G401 (cell line): ENCODE data around the gene ESYT3. TPM values are rescaled to one million over a fixed set of nuclear protein-coding genes. Genes with fewer than 3 reads are reported as not detected.
A peak's percentile ranks its signal among the peaks of the same experiment; 100 is the strongest.

Source experiments
- DNase-seq: peaks from one replicate; pipeline ENCODE4 v3.0.0-alpha.2; 2015; ENCODE audit warnings: low spot score
- in situ Hi-C: cut with HindIII; loops from 2 replicates; pipeline ENCODE4 v1.10.0; 2016; ENCODE audit warnings: low sequenced_read_pairs, mixed read lengths
- total RNA-seq: library from RNA; depleted of rRNA; stranded (reverse); fragments of >200 nt; shearing (Covaris generic); gene quantifications from 2 replicates; pipeline ENCODE4 v1.2.3, GENCODE V29; 2014

Gene ESYT3
- total RNA-seq, 1 experiment from 2014 or later: not detected

DNA sequence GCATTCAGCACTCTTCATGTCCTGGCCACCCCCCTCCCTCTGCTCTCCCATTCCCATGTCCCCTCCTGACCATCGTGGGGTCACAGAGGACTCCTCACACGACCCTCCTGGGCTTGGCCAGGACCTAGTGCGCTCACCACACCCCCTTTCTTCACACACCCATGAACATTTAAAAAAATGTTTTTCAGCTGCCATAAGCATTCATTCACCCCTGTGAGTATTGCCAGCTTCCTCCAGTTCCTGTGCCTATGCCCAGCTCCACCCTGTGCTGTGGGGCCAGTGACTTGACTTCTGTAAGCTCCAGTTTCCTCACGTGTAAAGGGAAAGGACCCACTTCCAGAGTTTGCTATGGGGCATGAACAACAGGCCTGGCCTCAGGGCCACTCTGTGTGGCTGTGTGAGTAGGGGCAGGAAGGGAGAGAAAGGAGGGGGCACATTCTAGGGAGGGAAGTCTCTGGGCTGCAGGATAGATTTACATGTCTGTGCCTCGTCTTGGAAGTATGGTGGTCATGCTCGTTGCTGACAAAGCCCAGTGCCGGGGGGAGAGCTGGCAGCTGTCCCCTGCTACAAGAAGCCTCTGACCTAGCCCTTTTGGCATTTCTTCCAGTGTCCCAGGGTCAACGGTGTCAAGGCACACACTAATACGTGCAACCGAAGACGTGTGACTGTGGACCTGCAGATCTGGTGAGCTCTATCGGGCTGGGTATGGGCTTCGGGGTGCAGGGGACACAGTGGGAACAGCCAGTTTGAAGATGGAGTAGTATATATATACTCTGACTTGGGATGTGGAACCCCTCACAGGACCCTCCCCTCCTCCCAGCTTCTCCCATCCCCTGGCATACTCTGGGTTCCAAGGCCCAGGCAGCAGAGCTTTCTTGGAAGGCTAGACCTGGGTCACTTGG, 22.8 kb downstream of the ESYT3 start:
- no peak for DNase-seq
- in situ Hi-C loops: no loop called here

DNA sequence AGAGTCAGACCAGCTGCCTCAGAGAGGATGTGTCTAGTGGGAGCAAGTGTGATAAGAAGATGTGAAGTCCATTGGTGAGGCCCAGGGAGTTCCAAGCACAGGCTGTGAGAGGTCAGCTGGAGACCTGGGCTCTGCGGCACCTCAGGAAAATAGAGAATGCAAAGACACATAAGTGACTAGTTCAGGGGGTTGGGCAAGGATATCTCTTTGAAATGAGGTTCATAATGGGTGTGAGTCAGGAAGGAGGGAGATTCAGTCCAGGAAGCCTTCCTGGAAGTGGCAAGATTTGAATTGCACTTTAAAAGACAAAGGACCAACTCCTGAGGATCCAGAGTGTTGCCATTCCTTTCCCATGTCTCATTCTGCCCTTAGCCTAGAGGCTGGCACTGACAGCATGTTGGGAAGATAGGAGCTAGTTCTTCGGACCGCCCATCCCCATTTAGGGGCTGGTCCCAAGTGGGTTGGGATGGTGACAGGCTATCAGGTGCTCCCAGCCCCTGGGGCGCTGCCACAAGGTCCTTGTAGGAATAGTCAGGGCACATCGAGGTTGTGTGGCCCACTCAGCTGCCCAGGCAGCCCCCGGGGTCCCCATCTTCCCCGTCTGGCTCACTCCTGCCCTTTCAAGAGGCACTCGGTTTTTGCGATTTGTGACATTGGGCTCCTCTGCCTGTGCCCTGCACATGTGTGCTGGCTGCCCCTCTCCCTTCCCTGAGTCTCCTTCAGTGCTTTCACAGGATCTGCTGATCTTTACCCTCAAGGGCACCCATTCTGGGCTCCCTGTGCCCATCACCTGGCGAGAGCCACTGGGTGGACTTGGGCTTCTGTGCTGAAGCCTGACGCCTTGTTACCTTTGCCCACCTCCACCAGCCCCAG, 23.7 kb downstream of the ESYT3 start:
- DNase-seq: no peak
- in situ Hi-C loops: no loop called here

DNA sequence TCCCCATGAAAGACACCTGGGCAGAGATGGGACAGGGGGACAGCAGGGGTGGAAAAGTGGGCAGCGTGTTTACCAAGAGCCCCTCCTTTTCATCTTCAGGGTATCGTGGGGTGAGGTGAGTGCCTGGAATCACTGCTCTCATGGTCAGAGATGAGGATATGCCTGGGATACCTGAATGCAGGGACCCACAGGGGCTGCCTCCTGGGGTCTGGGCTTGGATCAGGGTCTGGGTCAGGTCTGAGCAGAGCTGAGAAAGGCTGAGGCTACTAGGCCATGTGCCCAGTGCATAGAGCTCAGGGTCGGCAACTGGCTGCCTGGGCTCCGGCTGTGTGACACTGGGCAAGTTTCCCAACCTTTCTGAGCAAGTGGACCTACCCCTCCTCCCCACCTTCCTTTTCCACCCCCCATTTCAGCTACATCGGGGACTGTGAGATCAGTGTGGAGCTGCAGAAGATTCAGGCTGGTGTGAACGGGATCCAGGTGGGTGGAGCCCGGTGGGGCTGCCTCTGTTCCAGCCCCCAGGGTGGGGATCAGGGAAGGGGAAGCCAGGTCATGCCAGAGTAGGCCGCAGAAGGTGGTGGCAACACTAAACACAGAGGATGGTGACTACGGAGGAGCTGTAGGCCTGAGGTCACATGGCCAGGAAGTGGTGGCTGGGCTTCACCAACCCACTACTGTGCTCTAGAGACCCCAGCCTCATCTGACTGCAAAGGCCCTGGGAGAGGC, 24.5 kb downstream of the ESYT3 start:
- in situ Hi-C loops: no loop called here
- DNase-seq: no peak

DNA sequence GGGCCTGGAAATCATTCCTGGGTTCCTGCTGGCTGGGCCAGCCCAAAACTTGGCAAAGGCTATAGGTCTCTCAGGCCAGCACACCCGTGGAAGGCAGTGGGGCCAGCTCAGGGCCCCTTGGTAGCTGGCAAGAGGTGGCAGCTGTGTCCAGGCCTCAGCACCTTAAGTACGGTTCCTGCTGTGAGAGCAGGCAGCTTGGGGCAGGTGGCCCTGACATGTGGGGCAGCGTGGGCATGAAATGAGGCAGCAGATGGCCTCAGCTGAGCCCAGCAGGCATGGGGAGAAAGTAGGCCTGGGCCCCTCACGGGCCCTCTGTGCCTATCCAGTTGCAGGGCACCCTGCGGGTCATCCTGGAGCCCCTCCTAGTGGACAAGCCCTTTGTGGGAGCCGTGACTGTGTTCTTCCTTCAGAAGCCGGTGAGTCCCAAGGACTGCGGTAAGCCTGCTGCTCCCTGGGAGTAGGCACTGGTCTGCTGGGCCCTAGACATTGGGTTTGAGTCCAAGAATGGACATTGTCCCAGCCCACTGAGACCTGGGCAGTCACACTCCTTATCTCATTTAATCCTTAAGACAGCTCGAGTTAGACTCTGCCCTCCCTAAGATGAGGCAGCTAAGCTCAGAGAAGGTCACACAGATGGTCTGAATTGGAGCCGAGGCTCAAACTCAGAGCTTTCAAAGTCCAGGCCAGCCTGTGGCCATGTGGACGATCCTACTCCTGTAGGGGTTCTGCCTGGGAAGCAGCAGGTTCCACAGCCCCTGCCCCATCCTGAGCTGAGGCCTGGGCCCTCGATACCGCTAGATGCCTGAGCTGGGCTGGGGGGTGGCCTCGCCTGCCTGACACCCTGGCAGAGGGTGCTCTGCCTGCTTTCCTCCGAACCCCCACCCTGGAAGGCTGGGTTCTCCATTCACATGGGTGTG, 25.5 kb downstream of the ESYT3 start:
- peak; percentile 47 for DNase-seq
- in situ Hi-C loops: no loop called here

DNA sequence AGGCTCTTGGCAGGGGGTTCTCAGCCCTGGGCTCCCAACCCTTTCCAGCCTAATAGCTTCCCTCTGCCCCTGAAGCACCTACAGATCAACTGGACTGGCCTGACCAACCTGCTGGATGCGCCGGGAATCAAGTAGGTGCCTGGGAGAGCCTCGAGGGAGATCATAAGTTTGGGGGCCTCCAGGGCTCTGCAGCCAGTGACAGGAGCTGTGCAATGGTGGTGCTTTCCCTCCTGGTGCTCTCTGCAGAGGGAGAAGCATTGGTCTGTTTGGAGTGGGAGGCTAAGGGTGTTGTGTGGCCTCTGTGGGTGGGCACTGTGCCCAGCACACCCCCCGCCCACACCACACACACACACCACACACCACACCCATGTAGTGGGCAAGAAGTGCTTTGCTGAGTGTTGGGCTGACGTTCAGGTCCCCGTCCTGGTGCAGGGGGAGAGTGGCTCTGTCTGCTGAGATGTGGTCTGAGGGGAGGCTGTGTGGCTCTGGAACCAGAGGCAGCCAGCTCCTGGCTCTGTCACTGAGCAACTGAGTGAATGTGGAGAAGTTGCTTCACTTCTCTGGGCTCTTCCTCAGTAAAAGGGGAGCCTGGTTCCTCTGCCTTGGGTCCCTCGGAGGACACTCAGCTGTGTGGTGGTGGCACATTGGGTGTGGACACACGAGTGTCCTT, 26.3 kb downstream of the ESYT3 start:
- DNase-seq: no peak

DNA sequence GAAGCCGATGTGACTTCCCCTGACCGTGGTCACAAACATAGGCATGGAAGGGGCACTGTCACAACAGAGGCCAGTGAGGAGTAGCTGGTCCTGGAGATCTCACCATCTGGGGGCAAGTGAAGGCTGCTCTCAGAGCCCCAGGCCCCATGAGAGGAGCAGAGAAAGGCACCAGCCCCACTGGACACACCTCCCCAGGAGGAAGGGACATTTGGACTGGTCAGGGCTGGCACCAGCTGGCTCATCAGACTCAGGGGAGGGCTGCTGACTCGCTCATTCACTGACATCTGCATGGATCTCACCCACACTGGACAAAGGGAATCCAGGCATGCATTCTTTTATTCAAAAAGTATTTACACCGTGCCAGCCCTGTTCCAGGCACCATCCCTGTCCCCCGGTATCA, 26.8 kb downstream of the ESYT3 start:
- no peak for DNase-seq
- in situ Hi-C loops: no loop called here

More for the DNA sequence above, 26.3 kb downstream of the ESYT3 start:
- in situ Hi-C loops: no loop called here

DNA sequence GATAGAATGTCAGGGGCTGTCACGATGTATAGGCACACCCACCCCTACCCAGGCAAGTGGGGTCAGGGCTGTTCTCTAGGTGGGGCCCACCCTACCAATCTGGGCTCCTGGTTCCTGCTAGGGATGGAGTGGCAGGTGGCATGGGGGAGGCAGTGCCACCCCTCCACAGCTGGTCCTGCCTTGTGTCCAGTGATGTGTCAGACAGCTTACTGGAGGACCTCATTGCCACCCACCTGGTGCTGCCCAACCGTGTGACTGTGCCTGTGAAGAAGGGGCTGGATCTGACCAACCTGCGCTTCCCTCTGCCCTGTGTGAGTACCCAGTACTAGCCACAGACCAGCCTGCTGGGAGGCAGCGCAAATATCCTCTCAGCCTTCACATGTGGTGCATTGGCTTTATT, 27.5 kb downstream of the ESYT3 start:
- DNase-seq: no peak
- in situ Hi-C loops: no loop called here

DNA sequence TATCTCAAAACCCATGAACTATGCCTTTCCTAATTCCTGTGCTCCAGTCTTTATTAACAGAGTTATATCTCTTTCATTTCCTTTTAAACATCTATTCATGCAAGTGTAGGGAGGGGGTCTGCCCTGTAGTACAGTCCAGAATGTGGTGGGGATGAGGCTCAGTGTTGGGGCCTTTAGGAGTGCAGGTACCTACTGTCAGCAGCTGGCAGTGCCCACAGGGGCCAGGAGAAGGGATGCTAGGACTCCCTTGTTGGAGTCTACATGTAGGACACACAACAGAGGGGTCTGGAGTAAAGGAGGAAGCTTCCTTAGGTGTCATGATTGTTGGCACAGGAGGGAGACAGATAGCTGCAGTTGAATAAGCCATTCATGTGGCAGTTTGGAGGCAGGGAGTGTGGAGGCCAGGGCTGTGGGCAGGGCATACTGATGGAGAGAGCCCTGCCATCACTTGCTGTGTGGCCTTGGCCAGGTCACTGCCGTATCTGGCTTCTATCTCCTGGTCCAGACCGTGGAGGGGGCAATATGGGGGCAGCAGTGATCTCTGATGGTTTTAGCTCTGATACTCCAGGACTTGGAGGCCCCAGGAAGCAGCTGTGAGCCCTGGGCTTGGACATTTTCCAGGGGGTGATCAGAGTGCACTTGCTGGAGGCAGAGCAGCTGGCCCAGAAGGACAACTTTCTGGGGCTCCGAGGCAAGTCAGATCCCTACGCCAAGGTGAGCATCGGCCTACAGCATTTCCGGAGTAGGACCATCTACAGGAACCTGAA, 29.5 kb downstream of the ESYT3 start:
- no peak for DNase-seq
- in situ Hi-C loops: no loop called here

DNA sequence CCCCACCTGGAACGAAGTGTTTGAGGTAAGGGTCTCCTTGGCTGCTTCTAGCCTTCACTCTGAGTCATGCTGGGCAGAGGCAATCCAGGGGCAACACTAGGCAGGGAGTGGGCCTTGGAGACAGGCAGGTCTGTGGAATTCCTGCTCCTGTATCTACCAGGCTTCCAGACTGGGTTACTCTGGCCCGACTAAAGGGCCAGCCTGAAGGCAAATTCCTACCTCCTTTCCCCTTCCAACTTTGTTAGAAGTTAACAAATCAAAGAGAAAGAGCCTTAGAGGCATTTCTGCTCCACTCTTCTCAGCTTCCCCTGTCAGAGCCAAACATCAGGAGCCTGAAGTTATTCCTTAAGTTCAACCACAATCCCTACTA, 30.1 kb downstream of the ESYT3 start:
- DNase-seq: no peak
- in situ Hi-C loops: no loop called here

DNA sequence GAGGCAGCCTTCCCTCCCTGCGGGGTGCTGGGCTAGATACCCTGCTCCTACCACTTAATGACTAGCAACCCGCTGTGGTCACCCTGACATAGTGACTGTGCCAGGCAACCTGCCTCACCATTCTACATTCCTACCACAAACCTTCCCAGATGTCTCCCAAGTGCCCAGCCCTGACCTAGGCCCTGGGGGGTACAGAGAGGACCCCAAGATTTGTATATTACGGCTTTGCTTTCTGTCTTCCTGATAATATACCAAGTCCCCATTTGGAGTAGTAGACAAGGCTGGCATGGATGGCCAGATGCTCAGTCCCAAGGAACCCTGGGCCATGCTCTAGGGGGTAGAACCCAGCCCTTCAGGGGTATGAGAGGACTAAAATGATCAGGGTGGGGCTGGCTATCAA, 31.0 kb downstream of the ESYT3 start:
- DNase-seq: no peak
- in situ Hi-C loops: no loop called here

DNA sequence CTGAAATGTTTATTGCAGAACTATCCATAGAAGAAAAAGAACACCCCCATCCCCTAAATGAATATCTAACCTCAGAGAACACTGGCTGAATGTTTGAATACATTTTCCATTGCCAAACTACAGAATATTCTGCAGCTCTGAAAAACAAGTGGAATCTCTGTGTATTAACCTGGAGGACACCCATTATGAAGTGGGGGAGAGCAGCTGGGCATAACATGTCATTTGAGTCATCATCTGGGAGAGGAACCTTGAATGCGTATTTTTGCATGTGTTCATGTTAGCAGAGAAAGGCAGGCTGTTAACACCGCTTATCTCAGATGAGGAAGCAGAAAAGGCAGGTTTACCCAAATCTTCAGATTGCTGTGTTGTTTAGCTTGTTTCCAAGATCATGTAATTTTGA, 31.5 kb downstream of the ESYT3 start:
- DNase-seq: no peak
- in situ Hi-C loops: no loop called here

DNA sequence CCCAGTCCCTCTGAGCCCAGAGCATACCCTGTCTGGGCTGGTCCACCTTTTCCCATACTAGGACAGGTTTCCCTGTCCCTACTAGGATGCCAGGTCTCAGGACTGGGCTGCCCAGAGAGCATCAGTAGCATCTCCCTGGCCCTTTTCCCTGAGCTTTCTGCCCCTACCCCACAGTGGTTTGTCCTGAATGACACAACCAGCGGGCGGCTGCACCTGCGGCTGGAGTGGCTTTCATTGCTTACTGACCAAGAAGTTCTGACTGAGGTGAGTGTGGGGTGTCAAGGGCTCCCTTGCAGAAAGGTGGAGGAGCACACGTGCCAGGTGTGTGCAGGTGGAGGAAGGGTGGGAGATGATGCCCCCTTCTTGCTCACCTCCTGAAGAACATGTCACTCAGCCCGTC, 33.5 kb downstream of the ESYT3 start:
- in situ Hi-C loops: no loop called here
- no peak for DNase-seq

DNA sequence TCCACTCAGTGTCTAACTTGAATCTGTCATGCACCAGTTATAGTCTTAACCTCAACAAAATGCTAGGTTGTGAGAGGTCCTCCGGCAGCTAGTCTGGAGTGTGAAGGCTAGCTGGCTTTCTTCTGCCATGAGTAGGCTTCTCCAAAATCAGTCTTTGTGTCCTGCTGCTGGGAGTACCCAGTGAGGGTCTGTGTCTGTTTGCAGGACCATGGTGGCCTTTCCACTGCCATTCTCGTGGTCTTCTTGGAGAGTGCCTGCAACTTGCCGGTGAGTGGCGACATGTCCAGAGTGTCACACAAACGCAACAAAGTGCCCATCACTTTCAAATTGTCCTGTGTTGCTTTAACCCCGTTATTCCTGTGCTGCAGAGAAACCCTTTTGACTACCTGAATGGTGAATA, 34.0 kb downstream of the ESYT3 start:
- in situ Hi-C loops: no loop called here
- DNase-seq: no peak

DNA sequence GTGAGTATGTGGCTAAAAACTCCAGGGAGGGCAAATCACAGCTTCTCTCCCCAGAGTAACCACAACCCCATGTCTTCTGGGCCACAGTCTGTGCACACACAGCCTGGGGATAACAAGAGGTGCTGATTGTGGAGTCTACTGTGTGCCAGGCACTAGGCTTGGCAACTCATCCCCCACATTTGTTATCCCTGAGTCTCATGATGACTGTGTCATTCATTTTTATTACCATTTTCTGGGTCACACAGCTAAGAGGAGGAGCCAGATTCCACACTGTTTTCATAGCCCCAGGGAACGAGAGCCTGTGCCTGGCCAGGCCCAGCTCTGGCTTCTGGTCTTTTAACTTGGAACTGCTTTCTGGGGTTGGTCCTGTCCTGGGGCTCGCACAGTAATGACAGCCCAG, 34.5 kb downstream of the ESYT3 start:
- in situ Hi-C loops: no loop called here
- peak; percentile 27 for DNase-seq

DNA sequence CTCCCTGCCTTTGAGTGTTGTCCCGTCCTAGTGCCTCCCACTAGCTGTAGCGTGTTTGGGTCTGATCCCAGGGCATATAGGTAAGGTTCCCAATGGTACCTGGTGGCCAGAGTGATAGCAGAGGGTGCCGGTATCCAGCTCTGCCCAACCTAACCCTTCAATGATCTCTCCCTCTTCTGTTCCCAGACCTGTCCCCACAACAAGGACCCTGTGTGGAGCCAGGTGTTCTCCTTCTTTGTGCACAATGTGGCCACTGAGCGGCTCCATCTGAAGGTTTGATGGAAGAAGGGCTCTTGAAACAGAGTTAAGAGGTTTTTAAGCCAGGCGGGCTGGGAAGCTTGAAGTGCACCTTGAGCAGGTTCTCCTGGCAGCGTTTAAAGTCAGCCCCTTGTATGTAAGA, 35.5 kb downstream of the ESYT3 start:
- DNase-seq: no peak
- in situ Hi-C loops: no loop called here

DNA sequence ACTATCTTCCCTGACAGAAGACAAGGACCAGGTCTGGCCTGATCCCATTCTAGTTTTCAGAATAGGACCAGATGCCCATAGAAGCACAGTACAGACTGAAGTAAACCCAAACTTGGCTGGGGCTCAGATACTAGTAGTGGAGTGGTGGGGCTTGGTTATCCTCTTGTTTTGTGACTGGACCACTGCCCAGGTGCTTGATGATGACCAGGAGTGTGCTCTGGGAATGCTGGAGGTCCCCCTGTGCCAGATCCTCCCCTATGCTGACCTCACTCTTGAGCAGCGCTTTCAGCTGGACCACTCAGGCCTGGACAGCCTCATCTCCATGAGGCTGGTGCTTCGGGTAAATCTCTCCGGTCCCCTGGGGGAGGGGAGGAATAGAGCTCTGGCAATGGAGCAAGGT, 36.3 kb downstream of the ESYT3 start:
- DNase-seq: peak; percentile 39
- in situ Hi-C loops: no loop called here

DNA sequence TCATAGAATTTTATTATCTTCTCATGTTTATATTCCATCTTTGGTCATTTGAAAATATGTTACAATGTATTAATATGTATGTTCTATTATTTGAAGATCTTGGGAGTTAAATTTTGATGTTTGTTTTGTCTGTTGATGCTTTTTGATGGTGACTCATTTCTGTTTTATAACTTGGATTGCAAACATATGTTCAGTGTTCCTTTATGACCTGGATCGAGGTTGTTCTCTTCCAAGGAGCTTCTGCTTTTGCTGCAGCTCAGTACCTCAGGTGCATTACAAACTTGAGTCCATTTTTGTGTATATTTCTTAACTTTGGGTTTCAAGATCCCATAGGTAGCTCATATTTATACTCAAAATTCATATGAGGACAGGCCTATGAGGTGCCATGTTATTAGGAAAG, 37.1 kb downstream of the ESYT3 start:
- peak; percentile 36 for DNase-seq
- in situ Hi-C loops: no loop called here
